ENCODE measurements around the gene CAMSAP1. TPM values are rescaled to one million over a fixed set of nuclear protein-coding genes. Genes with fewer than 3 reads are reported as not detected.

Gene CAMSAP1
- total RNA-seq, 2 experiments from 2014 or later = 19.9 to 21.8 TPM

DNA sequence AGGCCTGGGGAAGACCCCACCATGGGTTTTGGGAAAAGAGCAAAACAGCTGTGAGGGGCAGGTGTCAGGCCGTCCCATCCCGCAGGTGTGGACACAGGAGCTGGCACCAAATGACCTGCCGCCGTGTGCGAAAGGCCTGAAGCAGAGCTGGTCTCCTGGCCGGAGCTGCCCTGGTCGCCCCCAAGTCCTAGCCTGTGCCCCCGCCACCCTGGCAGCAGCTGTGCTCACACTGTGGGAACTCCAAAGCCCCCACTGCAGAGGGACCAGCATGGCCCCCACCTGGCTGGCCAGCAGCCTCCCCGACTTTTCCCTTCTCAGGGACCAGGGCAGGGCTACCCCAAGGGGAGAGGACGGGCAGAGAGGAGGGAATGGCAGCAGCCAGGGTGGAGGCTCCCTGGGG lies 117.0 kb downstream of the CAMSAP1 start:
- no peaks in the 10 kb centered on the region for H3K36me3 Mint-ChIP-seq
- H3K27ac Mint-ChIP-seq = no peak overlapping the region
- no peak overlapping the region for H3K4me3 Mint-ChIP-seq
- DNase-seq = no peak
- no peaks in the 10 kb centered on the region for H3K9me3 Mint-ChIP-seq
- no peaks in the 10 kb centered on the region for H3K4me1 Mint-ChIP-seq
- no peaks in the 10 kb centered on the region for H3K27me3 Mint-ChIP-seq

- no peaks in the 10 kb centered on the region for H3K27me3 Mint-ChIP-seq
- H3K36me3 Mint-ChIP-seq = no peaks in the 10 kb centered on the region
- DNase-seq = no peak
- no peak overlapping the region for H3K4me3 Mint-ChIP-seq
- no peaks in the 10 kb centered on the region for H3K4me1 Mint-ChIP-seq
- H3K9me3 Mint-ChIP-seq = no peaks in the 10 kb centered on the region
- H3K27ac Mint-ChIP-seq = no peak overlapping the region
These were observed 117.5 kb downstream of the CAMSAP1 start for GRCh38 chr9:135789838-135790291.

GRCh38 chr9:135788576-135789300 lies 118.6 kb downstream of the CAMSAP1 start:
- Mint-ChIP-seq H3K27me3 (no peaks in the 10 kb centered on the region), H3K27ac (no peak overlapping the region), H3K36me3 (no peaks in the 10 kb centered on the region), H3K9me3 (no peaks in the 10 kb centered on the region), H3K4me3 (no peak overlapping the region), H3K4me1 (no peaks in the 10 kb centered on the region)
- no peak for DNase-seq

DNA sequence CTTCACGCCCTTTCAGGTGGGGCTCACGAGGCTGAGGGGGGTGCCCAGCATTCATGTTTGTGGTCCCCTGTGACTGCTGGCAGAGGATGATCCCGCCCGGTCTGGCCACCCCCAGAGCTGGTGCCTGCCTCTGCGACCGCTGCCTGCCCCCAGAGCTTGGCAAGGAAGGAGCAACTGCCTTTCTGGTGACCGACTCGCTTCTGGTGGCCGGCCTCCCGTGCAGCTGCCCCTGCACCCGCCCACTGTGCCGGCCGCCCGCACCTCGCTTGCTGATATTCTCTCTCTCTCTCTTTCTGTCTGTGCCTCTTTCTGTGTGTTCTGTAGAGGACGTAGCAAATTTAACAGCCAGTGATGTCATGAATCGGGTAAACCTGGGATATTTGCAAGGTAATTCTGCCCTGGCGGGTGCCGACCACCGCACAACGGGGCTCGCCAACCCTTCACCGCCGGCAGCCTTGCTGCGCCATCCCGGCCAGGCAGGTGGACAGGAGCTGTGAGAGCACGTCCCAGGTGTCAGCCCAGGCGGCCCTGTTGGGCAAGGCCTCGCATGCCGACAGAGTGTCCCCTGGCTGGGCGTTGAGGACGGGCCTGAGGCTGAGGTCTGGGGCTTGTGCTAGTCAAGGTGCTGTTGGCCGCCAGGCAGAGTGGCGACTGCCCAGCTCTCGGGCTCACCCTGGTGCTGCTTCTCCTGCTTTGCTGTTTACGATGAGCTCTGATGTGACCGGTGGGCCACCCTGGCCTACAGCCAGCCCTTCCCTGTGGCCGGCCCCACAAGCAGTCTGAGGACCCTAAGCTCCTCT lies 119.4 kb downstream of the CAMSAP1 start:
- no peaks in the 10 kb centered on the region for H3K4me1 Mint-ChIP-seq
- no peaks in the 10 kb centered on the region for H3K27me3 Mint-ChIP-seq
- H3K9me3 Mint-ChIP-seq = no peaks in the 10 kb centered on the region
- H3K4me3 Mint-ChIP-seq = no peak overlapping the region
- H3K27ac Mint-ChIP-seq = no peak overlapping the region
- no peaks in the 10 kb centered on the region for H3K36me3 Mint-ChIP-seq
- no peak for DNase-seq

- no peaks in the 10 kb centered on the region for H3K9me3 Mint-ChIP-seq
- no peak overlapping the region for H3K4me3 Mint-ChIP-seq
- H3K27me3 Mint-ChIP-seq = no peaks in the 10 kb centered on the region
- no peaks in the 10 kb centered on the region for H3K4me1 Mint-ChIP-seq
- no peaks in the 10 kb centered on the region for H3K36me3 Mint-ChIP-seq
- H3K27ac Mint-ChIP-seq = no peak overlapping the region
- no peak for DNase-seq
These were observed 120.0 kb downstream of the CAMSAP1 start for GRCh38 chr9:135787317-135787716.

- Mint-ChIP-seq H3K36me3 (no peaks in the 10 kb centered on the region), H3K27ac (no peak overlapping the region), H3K4me1 (no peaks in the 10 kb centered on the region), H3K4me3 (no peak overlapping the region), H3K27me3 (no peaks in the 10 kb centered on the region), H3K9me3 (no peaks in the 10 kb centered on the region)
- DNase-seq = no peak
These were observed 121.1 kb downstream of the CAMSAP1 start for GRCh38 chr9:135786146-135786690.

- H3K4me3 Mint-ChIP-seq = no peak overlapping the region
- H3K4me1 Mint-ChIP-seq = no peaks in the 10 kb centered on the region
- DNase-seq = no peak
- no peaks in the 10 kb centered on the region for H3K36me3 Mint-ChIP-seq
- no peaks in the 10 kb centered on the region for H3K27me3 Mint-ChIP-seq
- no peaks in the 10 kb centered on the region for H3K9me3 Mint-ChIP-seq
- no peak overlapping the region for H3K27ac Mint-ChIP-seq
These were observed 122.3 kb downstream of the CAMSAP1 start for GRCh38 chr9:135785013-135785575.

DNA sequence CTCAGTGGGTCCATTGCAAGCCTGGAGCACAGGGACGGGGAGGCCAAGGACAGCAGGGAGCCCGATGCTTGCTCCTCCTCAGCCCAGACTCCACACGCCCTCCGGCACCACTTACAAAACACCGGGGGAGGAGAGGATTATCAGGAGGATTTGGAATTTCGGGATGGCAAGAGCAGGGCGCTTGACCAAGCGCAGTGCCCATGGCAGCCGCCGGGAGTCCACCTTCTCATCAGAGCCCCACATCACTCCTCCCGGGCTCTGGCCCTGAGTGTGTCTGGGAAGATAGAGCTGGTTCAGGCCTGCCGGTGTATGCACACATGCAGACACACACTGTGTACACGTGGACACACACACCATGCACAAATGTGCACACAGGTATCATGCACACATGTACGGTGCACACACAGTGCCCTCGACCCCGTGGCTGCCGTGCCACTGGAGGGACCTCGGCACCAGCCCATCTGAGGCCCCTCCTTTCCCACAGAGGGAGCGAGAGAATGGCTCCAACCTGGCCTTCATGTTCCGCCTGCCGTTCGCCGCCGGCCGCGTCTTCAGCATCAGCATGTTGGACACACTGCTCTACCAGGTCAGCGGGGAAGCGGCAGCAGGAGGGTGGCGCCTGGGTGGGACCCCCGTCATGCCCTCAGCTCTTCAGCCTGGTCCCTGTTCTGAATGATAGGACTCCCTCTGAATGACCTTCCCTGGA lies 123.7 kb downstream of the CAMSAP1 start:
- Mint-ChIP-seq H3K9me3 (no peaks in the 10 kb centered on the region), H3K27me3 (no peaks in the 10 kb centered on the region), H3K4me1 (no peaks in the 10 kb centered on the region), H3K4me3 (no peak overlapping the region), H3K36me3 (no peaks in the 10 kb centered on the region), H3K27ac (no peak overlapping the region)
- DNase-seq = no peak

- no peak overlapping the region for H3K4me3 Mint-ChIP-seq
- DNase-seq = no peak
- H3K27ac Mint-ChIP-seq = no peak overlapping the region
- no peaks in the 10 kb centered on the region for H3K9me3 Mint-ChIP-seq
- no peaks in the 10 kb centered on the region for H3K36me3 Mint-ChIP-seq
- H3K27me3 Mint-ChIP-seq = no peaks in the 10 kb centered on the region
- no peaks in the 10 kb centered on the region for H3K4me1 Mint-ChIP-seq
These were observed 124.4 kb downstream of the CAMSAP1 start for GRCh38 chr9:135782946-135783345.

- no peak for DNase-seq
- Mint-ChIP-seq H3K9me3 (no peaks in the 10 kb centered on the region), H3K36me3 (no peaks in the 10 kb centered on the region), H3K27ac (no peak overlapping the region), H3K4me1 (no peaks in the 10 kb centered on the region), H3K4me3 (no peak overlapping the region), H3K27me3 (no peaks in the 10 kb centered on the region)
These were observed 126.7 kb downstream of the CAMSAP1 start for GRCh38 chr9:135780626-135781025.

DNA sequence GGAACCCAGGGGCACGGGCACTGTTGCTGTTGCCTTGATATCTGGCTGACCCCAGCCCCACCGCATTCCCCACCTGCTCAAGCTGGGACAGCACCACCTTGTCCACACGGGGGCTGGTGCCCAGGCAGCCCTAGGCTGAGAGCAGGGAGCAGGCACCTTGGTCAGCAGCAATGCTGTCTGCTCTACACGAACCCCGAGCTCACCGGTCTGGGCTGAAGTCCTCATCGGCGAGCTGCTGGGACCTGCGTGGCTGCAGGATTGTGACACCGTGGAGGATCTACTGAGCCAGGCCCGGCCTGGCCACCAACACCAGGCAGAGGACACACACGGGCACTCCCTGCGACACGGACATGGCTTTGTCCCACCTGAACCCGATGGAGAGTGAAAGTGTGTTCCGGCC lies 127.3 kb downstream of the CAMSAP1 start:
- Mint-ChIP-seq H3K36me3 (no peaks in the 10 kb centered on the region), H3K27me3 (no peaks in the 10 kb centered on the region), H3K4me1 (no peaks in the 10 kb centered on the region), H3K9me3 (no peaks in the 10 kb centered on the region), H3K4me3 (no peak overlapping the region), H3K27ac (no peak overlapping the region)
- no peak for DNase-seq

GRCh38 chr9:135779571-135779970 lies 127.8 kb downstream of the CAMSAP1 start:
- H3K36me3 Mint-ChIP-seq = no peaks in the 10 kb centered on the region
- H3K27me3 Mint-ChIP-seq = no peaks in the 10 kb centered on the region
- no peaks in the 10 kb centered on the region for H3K9me3 Mint-ChIP-seq

DNA sequence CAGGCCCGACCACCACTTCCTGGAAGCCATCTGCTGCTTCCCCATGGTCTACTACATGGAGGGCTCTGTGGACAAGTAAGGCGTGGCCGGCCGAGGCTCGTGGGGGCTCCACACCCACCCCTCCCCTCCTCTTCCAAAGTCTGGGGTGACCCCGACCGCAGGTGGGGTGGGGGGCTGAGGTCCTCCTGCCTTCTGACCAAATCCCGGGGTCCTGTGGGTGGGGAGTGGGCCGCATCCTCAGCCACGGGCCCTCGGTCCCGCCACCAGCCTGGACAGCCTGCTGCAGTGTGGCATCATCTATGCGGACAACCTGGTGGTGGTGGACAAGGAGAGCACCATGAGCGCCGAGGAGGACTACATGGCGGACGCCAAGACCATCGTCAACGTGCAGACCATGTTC lies 128.9 kb downstream of the CAMSAP1 start:
- Mint-ChIP-seq H3K4me1 (no peaks in the 10 kb centered on the region), H3K4me3 (no peak overlapping the region), H3K27me3 (no peaks in the 10 kb centered on the region), H3K36me3 (no peaks in the 10 kb centered on the region), H3K27ac (no peak overlapping the region), H3K9me3 (no peaks in the 10 kb centered on the region)
- DNase-seq = no peak

More at GRCh38 chr9:135779571-135779970, 127.8 kb downstream of the CAMSAP1 start:
- Mint-ChIP-seq H3K4me1 (no peaks in the 10 kb centered on the region), H3K4me3 (no peak overlapping the region), H3K27ac (no peak overlapping the region)
- DNase-seq = no peak

- Mint-ChIP-seq H3K36me3 (no peaks in the 10 kb centered on the region), H3K27me3 (no peaks in the 10 kb centered on the region), H3K4me1 (no peaks in the 10 kb centered on the region), H3K4me3 (no peak overlapping the region), H3K27ac (no peak overlapping the region), H3K9me3 (no peaks in the 10 kb centered on the region)
- no peak for DNase-seq
These were observed 129.6 kb downstream of the CAMSAP1 start for GRCh38 chr9:135777623-135778177.
